Superior temporal gyrus (tissue), 1 donor: ENCODE results near the gene CPT1B.
"Not testable (repeated sequence)": the region's sequence is repeated elsewhere in the genome, so short reads cannot be mapped to it uniquely, and the experiment has no call there.

ENCODE experiments used
- DNase-seq: peaks from one replicate; pipeline ENCODE4 v3.0.0-alpha.2; 2016; ENCODE audit errors: extremely low spot score

The CPT1B gene

GRCh38 chr22:50528682-50529415, 49.4 kb downstream of the CPT1B start:
- no peak for DNase-seq

DNA sequence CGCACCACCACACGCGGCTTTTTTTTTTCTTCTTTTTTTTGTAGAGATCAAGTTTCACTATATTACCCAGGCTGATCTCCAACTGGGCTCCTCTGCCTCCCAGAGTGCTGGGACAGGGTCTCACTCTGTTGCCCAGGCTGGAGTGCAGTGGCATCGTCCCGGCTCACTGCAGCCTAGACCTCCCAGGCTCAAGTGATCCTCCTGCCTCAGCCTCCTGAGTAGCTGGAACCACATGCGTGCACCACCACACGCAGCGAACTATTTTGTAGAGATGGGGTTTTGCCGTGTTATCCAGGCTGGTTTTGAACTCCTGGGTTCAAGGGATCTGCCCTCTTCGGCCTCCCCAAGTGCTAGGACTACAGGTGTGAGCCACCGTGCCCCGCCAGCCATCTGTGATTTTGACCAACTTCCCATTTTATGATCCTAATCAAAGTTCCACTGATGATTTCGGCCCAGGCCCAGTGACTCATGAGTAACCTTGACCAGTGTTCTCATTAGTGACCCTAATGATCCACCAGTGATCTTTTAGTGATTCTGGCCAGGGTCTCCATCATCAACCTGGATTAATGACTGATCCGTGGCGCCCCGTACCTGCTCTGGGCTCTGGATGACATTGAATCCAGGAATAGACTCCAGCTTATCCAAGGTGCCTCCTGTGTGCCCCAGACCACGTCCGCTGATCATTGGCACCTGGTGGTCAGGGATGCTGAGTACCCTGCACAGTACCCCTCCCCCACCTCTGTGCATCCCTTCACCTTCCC, 50.1 kb downstream of the CPT1B start:
- DNase-seq = no peak

DNA sequence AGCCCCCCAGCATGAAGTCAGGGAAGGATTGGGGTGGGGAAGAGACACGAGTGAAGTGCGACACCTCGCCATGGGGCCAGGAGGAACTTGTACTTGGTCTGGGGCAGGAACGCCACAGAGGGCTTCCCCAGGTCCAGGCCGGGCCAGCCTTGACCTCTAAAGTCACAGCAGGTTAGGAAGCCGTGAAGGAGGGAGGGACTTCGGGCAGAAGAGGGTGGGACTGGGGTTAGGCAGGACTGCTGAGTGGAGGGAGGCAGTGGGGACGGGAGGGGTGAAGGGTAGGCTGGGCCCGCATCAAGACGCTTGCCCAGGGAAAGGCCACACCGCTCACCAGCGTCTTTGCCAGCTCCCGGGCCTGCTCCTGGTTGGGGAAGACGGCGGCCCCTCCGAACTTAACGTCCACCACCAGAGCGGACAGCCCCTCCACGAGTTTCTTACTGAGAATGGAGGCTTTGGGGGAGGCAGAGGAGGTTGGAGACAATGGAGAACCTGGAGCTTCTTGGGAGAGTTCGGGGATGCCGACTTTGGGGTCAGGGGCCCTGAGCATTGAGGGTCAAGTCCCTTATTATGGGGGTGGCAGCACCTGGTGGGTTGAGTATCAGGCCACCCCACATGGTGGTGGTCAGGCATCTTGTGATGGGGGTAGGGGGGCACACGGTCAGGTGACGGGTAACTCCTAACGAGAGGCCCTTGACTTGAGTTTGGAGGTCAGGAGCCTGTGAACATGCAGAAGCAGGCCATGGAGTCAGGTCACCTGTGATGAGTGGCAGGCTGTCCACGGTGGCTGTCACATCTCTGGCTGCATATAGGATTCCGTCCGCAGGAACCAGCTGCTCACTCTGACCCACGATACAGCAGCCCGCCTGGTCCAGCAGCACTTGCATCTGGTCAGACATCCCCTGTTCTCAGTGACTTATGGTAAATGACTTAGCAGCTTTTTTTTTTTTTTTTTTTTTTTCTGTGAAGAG, 51.1 kb downstream of the CPT1B start:
- no peak for DNase-seq

DNA sequence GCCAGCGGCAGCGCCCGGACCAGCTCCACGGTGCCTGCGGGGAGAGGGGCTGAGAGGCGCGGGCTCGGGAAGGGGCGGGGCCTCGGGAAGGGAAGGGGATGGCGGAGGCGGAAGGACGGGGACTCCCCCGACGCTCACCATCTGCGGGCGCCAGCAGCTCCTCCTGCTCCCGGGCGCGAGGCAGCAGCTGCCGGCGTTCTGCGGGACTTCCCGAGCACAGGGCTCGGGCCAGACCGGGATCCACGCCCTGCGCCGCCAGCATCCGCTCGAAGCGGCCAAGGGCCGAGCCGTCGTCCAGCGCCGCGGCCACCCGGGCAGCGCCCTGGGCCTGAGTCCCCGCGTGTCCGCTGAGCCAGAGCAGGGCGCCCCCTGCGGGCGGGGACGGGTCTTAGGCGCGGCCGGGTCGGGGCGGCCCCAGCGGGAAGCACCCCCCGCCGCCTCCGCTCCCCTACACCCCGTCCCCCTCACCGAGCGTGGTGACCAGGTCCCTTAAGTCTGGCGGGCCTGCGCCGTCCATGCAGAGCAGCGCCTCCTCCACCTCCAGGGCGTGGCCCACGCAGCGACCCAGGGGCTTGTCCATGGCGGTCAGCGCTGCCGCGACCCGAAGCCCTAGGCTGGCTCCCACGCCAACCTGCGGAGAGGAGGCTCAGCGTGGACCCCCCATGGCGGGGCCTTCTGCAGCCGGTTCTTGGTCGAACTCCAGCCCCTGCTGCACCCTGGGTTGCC, 52.0 kb downstream of the CPT1B start:
- peak; percentile 23 for DNase-seq

DNA sequence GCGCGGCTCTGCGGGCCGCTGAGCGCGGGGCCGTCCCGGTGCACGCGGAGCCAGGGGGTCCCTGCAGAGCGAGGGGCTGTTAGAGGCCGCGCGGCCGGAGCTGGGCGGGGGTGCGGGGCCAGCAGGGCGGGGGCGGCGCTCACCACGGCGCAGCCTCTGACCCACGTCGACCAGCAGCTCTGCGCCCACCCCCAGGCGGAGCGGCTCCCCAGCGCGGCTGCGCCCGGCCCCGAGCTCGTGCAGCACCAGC, 52.4 kb downstream of the CPT1B start:
- no peak for DNase-seq

- DNase-seq = peak; percentile 97
Measured at GRCh38 chr22:50525104-50525857, 52.9 kb downstream of the CPT1B start, which contains the start of gene SCO2. TSS of gene SCO2 (minus strand) at chr22:50525598. CDS start at chr22:50524411, 1,187 bp downstream.

- no peak for DNase-seq
Measured at GRCh38 chr22:50524676-50525103, 53.5 kb downstream of the CPT1B start.

- no peak for DNase-seq
Measured at GRCh38 chr22:50523806-50524675, 54.2 kb downstream of the CPT1B start.

GRCh38 chr22:50523458-50523805, 54.8 kb downstream of the CPT1B start:
- no peak for DNase-seq

- DNase-seq = no peak
Measured at GRCh38 chr22:50522806-50523438, 55.3 kb downstream of the CPT1B start.

DNA sequence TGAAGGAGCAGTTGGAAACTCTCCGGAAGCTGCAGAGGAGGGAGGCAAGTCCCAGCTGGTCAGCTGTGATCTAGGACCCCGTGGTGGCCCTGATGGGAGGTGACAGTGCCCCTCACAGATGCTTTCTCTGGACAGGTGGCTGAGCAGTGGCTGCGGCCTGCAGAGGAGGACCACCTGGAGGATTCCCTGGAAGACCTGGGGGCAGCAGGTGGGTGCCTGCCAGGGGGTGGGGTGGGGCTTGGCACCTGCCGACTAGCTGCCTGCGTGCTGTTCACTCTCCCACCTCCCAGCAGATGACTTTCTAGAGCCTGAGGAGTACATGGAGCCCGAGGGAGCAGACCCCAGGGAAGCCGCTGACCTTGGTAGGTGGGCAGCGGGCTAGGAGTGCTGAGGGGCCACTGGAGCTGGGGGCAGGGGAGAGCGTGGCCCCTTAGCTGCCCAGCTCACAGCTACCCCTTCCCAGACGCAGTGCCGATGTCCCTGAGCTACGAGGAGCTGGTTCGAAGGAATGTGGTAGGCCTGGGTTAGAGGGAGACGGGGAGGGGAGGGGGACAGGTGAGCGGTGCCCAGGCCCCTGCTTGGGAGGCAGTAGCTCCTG, 55.9 kb downstream of the CPT1B start:
- DNase-seq = no peak

DNA sequence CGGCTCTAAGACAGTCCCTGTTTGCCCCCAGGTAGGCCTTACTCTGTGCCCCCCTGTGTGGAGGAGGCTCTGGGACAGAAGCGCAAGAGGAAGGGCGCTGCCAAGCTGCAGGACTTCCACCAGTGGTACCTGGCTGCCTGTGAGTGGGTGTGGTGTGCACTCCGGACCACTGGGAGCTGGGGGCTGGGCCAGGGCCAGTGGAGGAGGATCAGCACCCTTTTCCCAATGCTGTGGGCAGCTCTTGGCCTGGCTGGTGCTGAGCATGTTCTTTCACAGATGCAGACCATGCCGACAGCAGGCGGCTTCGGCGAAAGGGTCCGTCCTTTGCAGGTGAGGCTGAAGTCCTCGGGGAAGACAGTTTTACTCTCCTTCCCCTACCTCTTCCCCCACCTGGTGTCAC, 56.5 kb downstream of the CPT1B start:
- no peak for DNase-seq

GRCh38 chr22:50520826-50521453, 57.3 kb downstream of the CPT1B start:
- no peak for DNase-seq

- not testable (repeated sequence) for DNase-seq
Measured at GRCh38 chr22:50520184-50520583, 58.0 kb downstream of the CPT1B start.

DNA sequence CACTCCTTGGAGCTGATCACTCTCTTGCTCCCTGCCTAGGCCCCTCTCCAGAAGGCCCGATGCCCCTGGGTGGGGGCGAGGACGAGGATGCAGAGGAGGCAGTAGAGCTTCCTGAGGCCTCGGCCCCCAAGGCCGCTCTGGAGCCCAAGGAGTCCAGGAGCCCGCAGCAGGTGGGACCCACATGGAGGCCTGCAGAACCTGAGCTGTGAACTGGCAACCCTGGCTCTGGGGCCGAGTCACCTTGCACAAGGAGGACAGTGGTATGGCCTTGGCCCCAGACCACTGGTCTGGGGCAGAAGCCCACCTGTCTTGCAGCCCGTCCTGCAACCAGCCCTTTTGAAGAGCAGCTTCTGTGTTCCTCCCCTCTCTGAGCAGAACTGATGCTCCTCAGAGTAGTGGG, 59.1 kb downstream of the CPT1B start:
- DNase-seq = no peak
